GM18909 (cell line): Measurements from ENCODE around the gene RREB1.
A peak's percentile ranks its signal among the peaks of the same experiment; 100 is the strongest.
"Not testable (repeated sequence)": the region's sequence is repeated elsewhere in the genome, so short reads cannot be mapped to it uniquely, and the experiment has no call there.

ENCODE experiments used
- ATAC-seq: cut with Tn5 transposase; IDR thresholded peaks from one replicate; pipeline ENCODE4 v1.9.1; 2021; ENCODE audit warnings: mild to moderate bottlenecking; ENCODE audit not compliant: unreplicated experiment, poor library complexity

The RREB1 gene

DNA sequence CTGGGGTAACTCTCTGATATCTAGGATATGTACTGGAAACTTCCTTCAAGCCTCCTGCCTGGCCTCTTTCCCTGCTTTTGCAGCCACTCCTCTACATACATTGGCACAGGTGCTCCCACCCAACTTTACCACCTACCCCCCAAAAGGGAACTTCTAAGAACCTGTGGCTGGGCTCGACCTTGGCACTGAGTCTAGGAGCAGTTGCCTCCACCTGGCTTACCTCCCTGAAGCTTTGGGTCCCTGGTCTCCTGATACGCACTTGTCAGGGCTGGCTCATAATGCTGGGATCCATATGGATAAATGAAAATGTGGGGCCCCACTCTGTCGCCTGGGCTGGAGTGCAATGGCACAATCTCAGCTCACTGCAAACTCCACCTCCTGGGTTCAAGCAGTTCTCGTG lies 149.0 kb downstream of the RREB1 start:
- no peak for ATAC-seq

DNA sequence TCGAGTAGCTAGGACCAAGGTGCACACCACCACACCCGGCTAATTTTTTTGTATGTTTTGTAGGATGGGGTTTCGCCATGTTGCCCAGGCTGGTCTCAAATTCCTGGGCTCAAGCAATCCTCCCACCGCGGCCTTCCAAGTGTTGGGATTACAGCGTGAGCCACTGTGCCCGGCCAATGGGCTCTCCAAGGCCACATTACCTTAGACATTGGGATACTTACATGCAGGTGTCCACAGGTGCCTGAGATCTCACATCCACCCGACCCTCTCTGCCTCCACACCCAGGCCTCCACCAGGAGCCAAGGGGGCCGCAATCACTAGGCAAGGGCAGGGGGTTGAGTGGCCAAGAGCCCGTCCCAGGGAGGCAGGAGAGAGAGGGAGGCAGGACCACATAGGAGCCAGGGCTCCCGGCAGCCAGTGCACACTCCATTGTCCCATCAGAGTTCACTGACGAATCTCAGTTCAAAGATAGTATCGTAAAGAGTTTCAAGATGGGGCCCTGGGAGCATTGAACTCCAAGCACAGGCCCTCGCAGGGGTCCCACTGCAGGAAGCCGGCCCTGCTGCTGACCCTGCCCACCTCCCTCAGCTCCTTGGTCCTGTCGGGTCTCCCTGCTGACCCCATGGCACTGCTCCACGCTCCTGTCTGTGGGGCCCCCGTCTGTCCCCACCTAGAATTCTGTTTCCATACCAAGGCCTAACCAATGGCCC lies 149.9 kb downstream of the RREB1 start:
- no peak for ATAC-seq

DNA sequence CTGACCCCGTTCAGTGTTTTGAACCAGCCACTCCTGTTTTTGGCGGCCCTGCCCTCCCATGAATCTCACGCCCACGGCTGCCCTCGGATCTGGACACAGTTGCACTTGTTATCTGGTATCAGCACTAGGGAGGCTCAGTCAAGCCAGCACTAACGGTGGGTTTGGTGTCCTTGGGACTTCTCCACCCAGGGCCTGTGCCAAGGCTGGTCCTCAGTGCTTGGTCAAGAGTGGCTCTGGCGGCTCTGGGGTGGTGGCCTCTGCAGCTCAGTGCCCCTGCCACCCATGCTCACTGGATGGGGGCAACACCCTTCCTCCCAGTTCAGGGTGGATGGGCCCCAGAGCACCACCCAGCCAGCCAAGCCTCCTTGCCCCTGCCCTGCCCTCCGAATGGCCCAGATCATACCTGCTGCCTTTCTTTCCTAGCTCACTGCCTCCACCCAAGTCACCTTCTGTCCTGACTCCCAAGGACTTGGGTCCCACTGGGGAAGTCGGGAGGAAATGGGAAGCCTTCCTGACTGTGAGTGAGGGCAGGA lies 150.5 kb downstream of the RREB1 start:
- ATAC-seq = no peak

DNA sequence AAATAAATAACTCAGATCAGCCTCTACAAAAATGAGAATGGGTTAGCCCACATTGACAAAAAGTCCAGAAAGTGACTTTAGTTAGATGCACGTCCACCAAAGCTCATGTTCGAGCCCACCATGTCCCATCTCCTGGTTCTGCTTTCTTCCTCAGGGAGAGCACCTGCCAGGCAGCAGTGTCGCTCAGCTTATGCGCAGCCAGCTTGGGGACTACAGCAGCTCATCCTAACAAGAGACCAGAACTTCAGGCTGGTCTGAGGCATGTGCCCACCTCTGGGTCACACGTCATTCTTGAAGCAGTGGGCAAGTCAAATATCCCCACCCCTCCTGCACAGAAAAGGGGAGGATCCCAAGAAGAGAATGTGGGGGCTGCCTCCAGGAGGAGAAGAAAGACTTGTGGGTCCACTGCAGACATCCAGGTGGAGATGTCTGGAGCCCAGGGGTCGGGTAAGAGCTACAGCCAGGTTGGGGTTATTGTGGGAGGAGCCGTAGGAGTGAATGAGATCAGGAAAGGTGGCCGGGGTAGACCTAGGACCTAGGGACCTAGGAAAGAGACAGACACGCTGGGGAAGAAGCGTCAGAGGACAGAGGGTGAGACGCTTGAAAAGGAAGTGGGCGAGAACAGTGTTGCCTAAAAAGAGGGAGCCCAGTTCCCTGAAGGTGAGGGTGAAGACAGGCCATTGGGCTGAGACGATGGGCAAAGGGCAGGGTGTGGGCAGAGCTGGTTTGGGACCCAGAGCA lies 152.7 kb downstream of the RREB1 start:
- no peak for ATAC-seq

GRCh38 chr6:7261032-7261841 lies 153.5 kb downstream of the RREB1 start:
- ATAC-seq = peak; percentile 72

DNA sequence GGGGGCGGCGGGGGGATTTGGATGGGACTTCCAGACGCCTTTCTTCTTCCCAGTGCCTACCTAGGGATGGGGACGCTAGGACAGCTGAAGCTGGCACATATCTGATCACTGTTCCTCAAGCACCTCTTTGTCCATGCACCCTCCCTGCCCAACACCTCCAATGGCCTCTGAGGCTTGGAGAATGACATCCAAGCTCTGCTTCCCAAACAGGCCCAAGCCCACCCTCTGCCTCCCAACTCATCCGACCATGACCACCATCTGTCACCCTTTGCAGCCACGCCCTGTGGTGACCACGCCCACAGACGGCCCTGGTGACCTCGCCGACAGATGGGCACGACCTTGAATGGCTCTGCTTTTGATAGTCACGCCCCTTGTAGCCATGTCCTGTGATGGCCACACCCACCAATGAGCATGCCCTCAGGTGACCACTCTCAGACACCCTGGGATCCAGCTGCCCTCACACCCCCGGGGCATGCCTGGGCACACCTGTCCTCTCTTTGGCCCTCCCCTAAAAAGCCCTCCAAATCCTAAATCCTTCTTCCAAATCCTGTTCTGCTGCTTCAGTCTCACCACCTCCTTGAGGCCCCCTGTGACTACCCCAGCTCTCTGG lies 154.2 kb downstream of the RREB1 start:
- ATAC-seq = no peak

DNA sequence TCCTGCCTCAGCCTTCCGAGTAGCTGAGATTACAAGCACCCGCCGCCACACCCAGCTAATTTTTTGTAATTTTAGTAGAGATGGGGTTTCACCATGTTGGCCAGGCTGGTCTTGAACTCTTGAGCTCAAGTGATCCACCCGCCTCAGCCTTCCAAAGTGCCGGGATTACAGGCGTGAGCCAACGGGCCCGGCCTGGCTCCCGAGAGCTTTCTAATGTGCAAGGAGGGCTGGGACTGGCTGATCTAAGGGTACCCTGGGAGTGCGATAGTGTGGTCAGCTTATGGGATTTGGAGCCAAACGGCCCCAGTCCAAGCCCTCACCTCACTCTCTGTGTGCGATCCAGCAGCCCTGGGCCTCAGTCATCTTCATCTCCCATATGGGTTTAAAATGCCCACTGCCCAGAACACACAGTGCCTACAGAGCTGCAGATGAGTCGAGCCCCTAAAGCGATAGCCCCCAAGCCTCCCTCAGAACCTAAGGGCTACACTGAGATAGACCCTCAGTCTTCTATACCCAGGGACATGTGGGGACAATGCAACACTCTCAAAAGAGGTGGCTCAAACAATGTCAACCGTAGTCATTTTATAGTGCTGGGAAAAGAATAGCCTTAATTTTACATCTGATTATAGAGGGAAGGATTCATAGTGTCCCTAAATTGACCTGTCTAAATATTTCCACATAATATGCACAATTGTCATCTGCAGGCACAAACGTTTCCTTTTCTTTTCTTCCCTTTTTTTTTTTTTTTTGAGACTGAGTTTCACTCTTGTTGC lies 155.2 kb downstream of the RREB1 start:
- no peak for ATAC-seq

- ATAC-seq = not testable (repeated sequence)
Observed at GRCh38 chr6:7263519-7263805, 155.7 kb downstream of the RREB1 start.

- no peak for ATAC-seq
Observed at GRCh38 chr6:7264041-7264440, 156.3 kb downstream of the RREB1 start.

GRCh38 chr6:7264686-7265384 lies 157.1 kb downstream of the RREB1 start:
- no peak for ATAC-seq

GRCh38 chr6:7265385-7265726 lies 157.6 kb downstream of the RREB1 start:
- ATAC-seq = not testable (repeated sequence)

DNA sequence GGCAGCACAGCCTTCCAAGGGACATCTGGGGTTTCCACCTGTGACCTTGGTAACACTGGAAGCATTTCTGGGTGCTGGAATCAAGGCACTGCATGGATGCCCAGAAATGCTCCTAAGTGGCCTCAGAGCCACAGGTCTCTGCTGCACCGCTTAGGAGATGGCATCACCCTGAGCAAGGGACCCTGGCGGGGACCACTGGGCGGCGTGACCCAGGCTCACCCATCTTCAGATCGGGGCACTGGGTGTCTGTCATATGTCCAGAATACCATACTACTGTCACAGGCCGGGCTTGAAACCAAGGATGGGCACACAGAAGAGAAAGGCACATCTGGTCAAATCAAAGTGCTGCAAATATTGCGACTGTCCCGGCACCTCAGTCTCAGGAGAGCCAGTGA lies 159.3 kb downstream of the RREB1 start:
- ATAC-seq = no peak

- no peak for ATAC-seq
Observed at GRCh38 chr6:7267466-7268091, 159.8 kb downstream of the RREB1 start.

DNA sequence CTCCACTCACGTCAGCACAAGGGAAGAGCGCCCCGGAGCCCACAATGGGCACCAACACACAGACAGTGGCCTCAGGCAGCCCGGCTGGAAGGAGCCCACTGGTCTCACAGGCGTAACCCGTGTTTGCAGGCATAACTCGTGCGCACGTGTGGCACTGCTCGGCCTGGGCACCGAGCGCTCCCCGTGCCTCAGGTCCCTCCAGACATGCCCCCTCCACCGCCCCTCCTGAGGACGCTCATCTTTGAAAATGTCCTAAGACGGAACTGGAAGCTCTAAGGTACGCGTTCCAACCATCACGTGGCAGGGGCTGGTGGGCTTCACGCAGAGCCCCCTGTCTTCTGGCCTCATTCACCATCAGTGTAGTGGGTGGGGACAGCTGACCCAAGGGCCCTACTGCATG lies 160.6 kb downstream of the RREB1 start:
- no peak for ATAC-seq

DNA sequence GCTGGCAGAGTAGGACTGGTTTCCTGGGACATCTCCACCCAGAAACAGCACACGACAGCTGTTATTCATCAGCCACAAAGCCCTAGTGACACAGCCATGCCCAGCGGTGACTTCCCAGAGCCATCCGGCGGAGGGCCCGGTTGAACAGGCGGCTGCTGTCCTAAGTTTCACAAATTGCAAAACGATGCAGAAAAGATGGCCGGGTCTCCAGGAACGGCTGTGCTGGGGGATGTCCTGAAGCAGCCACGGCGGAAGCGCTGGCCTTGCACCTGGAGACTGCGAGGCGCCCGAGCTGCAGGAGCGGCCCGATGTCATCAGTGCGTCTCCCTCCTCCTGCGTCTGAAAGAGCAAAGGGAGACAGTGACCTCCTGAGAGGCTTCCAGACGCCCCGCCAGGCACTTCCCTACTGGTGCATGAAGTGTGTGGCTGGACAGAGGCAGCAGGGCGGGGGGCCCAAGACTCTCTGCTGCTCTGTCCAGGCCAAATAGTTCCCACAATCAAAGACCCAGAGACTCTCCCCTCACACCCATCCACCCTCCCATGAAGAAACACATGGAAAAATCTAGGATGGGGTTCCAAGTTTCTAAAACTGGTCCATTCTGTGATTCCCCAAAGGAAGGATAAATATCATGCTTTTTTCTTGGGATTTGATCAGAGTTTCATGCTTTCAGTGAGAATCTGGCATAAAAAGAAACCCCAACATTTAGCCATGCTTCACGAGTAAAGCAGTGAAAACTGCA lies 161.2 kb downstream of the RREB1 start:
- no peak for ATAC-seq

DNA sequence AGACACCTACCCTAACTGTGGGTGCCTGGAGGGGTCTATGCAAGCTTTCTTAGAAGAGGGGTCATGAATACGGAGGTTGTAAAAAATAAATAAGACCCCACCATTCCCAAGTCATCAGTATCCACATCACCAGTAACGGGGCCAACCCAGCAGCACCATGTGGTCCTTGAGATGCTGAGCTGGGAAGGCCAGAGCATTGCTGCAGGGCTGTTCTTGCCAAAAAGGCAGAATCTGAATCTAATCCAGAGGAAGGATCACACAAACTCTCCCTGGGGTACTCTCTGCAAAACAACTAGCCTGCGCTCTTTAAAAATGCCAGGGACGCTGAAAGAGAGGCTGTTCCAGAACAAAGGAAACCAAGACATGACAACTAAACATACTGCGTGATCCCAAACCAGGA lies 162.1 kb downstream of the RREB1 start:
- no peak for ATAC-seq

DNA sequence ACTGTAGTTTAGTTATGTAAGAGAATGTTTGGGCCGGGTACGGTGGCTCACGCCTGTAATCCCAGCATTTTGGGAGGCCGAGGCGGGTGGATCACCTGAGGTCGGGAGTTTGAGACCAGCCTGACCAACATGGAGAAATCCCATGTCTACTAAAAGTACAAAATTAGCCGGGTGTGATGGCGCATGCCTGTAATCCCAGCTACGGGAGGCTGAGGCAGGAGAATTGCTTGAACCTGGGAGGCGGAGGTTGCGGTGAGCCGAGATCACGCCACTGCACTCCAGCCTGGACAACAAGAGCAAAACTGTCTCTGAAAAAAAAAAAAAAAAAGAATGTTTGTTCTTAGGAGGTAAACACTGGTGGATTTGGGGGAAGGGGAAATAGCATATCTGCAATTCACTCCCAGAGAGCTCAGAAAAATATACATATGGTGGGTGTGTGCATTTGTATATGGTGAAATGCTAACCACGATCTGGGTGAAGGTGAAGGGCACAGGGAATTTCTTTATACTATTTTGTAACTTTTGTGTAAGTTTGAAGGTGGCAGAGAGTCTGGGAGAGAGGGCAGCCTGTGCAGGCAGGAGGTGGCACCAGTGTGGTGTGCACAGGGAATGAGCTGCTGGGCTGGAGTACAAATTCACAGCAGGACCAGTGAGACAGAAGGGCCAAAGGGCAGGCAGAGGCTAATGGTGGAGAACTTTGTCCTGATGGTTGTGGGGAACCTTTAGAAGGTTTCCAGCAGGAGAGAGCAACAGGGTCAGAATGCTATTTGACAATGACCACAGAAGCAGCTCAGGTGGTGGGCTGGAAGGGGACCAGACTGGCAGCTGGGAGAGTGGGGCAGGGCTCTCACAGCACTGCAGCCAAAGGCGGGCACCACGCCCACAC lies 162.8 kb downstream of the RREB1 start:
- ATAC-seq = no peak

GRCh38 chr6:7271205-7271534 lies 163.4 kb downstream of the RREB1 start:
- no peak for ATAC-seq
